C4-2B (cell line): Measurements from ENCODE around the gene GPI.

Source experiments
- H3K27ac ChIP-seq: fragments of 450-650 bp; 2 replicates; pipeline ENCODE4 v1.5.1; 2017
- CTCF ChIP-seq: fragments of 450-650 bp; conservative IDR thresholded peaks from 2 replicates; pipeline ENCODE4 v1.5.1; 2017; ENCODE audit warnings: mild to moderate bottlenecking
- ZFX ChIP-seq: fragments of 450-650 bp; IDR thresholded peaks from 2 replicates; pipeline ENCODE4 v1.6.1; 2017

GPI gene

GRCh38 chr19:34402074-34402600 lies 37.1 kb downstream of the GPI start:
- no peak overlapping the region for H3K27ac ChIP-seq

GRCh38 chr19:34403784-34404108 lies 38.8 kb downstream of the GPI start:
- no peak for TF ChIP-seq CTCF
- no peak for TF ChIP-seq ZFX
- H3K27ac ChIP-seq: peak overlapping the region; percentile 89

More at GRCh38 chr19:34402074-34402600, 37.1 kb downstream of the GPI start:
- no peak for TF ChIP-seq CTCF
- TF ChIP-seq ZFX: no peak

- H3K27ac ChIP-seq: peak within 1 kb of the TSS; percentile 89
Observed at GRCh38 chr19:34404109-34404909, 39.3 kb downstream of the GPI start, which contains the start of gene PDCD2L. PDCD2L (plus strand) TSS chr19:34404399; CDS start chr19:34404431, 32 bp downstream.

GRCh38 chr19:34405892-34406660 lies 41.1 kb downstream of the GPI start:
- no peak for TF ChIP-seq ZFX
- no peak for TF ChIP-seq CTCF
- no peak overlapping the region for H3K27ac ChIP-seq

More at GRCh38 chr19:34404109-34404909, 39.3 kb downstream of the GPI start, which contains the start of gene PDCD2L:
- TF ChIP-seq CTCF (no peak), ZFX (peak; percentile 67; the same call in 1 of the 2 replicates)

- TF ChIP-seq CTCF (no peak), ZFX (no peak)
- H3K27ac ChIP-seq: no peak overlapping the region
Observed at GRCh38 chr19:34408411-34408810, 43.4 kb downstream of the GPI start.

- no peak overlapping the region for H3K27ac ChIP-seq
- TF ChIP-seq ZFX: no peak
- no peak for TF ChIP-seq CTCF
Observed at GRCh38 chr19:34409189-34410164, 44.5 kb downstream of the GPI start.
